Coronary artery (tissue), 2 donors: Measurements from ENCODE around the gene CHPF2.

ENCODE experiments used
- DNase-seq: peaks from one replicate; pipeline ENCODE4 v3.0.0-alpha.2; 2017; ENCODE audit warnings: low spot score
- H3K27ac ChIP-seq, 2 donors: fragments of 200-600 bp; sonication (generic); one replicate each; pipeline ENCODE4 v1.5.1; 2016 to 2019
- H3K4me3 ChIP-seq: fragments of 200-600 bp; sonication (generic); 2 replicates; pipeline ENCODE4 v1.5.1; 2016; ENCODE audit warnings: mild to moderate bottlenecking, moderate library complexity
- TF ChIP-seq, protein P1 (sequence below): fragments of 200-600 bp; sonication (generic); IDR thresholded peaks from one replicate; pipeline ENCODE4 v1.5.1; 2019; ENCODE audit warnings: antibody characterized with exemption

The CHPF2 gene

DNA sequence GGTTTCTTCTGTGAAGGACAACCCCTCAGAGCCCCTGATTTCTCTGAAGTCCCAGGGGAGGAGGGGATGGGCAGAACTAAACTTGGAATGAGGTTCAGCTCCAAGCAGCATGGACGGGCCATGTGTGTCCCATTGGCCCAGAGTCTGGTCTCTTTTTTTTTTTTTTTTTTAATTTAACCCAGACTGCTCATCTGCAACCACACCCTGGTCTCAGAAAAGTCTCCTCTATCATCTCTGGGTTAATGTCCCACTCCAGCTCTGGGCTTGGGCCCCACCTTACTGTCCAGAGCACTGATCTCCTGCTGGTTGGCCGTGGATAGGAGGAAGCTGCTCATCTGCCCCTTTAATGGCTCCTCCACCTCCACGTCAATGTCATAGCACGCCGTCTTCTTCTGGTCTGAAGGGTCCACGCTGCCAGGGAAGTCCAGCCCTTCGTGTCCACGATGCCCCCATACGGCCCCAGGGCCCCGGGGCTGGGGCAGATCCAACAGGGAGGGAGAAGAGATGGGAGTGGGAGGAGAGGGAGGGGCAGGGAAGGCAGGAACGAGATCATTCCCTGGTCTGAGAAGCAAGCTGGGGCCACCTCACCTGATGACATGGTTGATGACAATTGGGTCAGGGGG, 7.7 kb downstream of the CHPF2 start:
- H3K27ac ChIP-seq = no peak overlapping the region
- no peak overlapping the region for H3K4me3 ChIP-seq
- TF ChIP-seq, protein P1, sequence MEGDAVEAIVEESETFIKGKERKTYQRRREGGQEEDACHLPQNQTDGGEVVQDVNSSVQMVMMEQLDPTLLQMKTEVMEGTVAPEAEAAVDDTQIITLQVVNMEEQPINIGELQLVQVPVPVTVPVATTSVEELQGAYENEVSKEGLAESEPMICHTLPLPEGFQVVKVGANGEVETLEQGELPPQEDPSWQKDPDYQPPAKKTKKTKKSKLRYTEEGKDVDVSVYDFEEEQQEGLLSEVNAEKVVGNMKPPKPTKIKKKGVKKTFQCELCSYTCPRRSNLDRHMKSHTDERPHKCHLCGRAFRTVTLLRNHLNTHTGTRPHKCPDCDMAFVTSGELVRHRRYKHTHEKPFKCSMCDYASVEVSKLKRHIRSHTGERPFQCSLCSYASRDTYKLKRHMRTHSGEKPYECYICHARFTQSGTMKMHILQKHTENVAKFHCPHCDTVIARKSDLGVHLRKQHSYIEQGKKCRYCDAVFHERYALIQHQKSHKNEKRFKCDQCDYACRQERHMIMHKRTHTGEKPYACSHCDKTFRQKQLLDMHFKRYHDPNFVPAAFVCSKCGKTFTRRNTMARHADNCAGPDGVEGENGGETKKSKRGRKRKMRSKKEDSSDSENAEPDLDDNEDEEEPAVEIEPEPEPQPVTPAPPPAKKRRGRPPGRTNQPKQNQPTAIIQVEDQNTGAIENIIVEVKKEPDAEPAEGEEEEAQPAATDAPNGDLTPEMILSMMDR = no peak
- DNase-seq = no peak

DNA sequence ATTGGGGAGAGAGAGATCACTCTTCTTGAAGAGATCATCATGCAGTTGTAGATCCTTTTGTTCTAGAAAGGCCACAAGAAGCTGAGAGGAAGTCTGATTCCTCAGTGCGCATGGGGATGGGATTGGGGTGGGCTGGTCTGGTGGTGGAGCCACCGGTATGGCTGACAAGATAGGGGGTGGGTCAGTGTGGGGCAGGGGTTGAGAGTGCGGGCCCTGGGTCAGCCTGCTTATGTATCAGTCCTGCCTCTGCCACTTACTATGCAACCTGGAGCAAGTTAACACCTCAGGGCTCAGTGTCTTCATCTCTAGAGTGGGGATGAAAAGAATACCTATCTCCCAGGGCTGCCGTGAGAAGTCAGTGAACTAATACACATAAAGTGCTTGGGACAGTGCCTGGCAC, 8.3 kb downstream of the CHPF2 start:
- TF ChIP-seq, protein P1 = no peak
- H3K4me3 ChIP-seq = no peak overlapping the region
- no peak for DNase-seq
- H3K27ac ChIP-seq = peak overlapping the region in 1 of 2 donors; percentile 43

DNA sequence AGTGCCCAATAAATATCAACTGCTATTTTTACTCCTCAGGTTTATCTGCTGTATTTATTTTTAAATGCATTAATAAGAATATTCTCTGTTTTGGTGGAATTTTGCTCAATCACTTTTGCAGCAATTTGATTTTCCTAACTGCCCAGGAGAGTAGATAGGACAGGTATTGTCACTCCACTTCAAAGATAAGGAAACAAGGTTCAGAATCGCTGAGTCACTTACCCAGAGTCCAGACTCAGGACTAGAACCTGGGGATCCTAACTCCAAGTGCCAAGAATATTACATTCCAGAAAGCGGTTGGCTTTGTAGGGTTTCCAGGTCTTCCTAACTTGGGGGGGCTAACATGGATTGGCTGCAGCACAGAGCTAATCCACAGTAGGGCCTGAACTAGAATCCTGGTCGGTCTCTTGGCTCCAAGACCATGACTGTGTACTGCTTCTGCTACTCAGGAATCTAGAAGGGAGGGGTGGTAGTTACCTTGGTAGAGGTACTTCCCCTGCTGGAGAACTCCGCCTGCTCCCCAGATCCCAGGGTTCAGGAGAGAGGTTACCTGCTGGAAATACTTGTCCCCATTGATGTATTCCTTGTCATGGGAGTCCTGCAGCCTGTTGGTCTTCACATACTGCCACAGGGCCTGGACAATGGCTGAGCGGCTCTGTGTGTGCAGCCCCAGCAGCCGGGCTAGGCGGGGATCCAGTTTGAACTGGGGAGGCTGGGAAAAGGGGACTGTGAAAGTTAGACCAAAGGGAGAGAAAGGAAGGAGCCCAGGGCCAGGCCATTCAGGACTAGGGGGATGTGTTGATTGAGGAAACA, 8.9 kb downstream of the CHPF2 start:
- DNase-seq = no peak
- TF ChIP-seq, protein P1 = no peak
- Histone ChIP-seq H3K27ac (peak overlapping the region in 1 of 2 donors; percentile 43), H3K4me3 (no peak overlapping the region)

DNA sequence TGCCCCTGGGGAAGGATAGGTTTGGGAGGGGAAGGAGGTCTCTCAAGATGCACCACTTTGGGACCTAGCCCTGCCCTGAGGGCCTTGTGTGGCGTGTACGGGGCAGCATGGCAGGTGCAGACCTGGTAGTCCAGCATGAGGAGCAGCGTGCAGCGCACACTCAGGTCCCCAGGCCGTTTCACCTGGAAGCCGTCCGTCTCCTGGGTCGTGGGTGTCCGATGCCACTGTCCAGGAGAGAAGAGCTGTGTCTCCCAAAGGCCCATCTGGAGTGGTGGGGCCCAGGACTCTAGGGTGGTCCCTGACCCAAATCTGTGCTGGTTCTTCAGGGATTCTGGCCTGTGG, 9.4 kb downstream of the CHPF2 start:
- TF ChIP-seq, protein P1 = no peak
- DNase-seq = no peak
- H3K27ac ChIP-seq = no peak overlapping the region
- H3K4me3 ChIP-seq = no peak overlapping the region

DNA sequence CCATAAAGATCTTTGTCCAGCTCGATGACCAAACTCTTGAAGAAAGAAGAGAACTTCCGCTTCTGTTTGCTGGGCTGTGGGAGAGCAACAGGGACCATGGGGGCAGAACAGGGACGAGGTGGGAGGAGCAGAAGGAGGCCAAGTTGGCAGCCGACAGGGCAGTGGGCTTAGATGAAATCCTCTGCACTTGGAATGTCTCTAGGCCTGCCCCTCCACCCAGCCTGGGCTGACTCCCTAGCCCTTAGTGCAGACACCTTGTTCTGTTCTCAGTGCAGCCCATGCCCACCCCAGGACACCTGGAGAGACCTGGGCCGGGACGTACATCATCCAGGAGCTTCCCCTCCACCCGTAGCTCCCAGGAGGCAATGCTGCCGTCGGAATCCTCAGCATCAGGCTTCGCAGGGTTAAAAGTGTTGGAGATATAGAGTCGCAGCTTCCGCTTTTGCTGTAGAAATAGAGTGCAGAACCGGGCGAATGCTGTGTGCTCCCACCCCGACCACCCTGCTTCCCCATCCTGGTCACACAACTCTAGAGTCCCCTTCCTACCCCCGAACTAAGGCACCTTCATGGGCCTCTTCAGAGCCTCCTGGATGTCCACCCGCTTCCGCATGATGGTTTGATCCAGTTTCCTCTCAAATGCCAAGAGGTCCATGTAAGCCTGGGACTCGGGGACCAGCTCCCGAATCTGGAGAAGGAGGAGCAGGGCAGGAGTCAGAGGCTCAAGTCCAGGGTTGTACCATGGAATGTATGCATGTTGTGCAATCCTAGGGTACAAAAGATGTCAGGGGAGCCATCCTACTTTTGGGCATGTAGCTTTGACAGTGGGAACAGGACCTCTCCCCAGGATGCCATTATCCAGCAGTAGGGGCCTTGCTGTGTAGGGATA, 10.1 kb downstream of the CHPF2 start:
- no peak overlapping the region for H3K27ac ChIP-seq
- DNase-seq = no peak

DNA sequence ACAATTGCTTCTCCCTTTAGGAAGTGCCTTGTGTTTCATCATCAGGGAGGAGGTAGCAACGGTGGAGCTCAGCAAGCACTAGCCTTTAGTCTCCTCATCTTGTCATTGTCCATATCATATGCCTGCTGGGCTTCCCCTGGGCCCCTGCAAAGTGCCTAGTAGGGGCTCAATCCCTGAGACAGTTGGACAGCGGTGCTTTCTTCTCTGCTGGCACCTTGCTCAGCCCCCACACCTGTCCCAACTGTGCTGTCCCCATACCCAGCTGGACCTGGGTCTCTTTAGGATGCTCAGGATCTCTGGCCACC, 10.7 kb downstream of the CHPF2 start:
- Histone ChIP-seq H3K4me3 (no peak overlapping the region), H3K27ac (no peak overlapping the region)
- TF ChIP-seq, protein P1 = no peak
- no peak for DNase-seq

More for the DNA sequence above, 10.1 kb downstream of the CHPF2 start:
- H3K4me3 ChIP-seq = no peak overlapping the region
- TF ChIP-seq, protein P1 = no peak
